ENCODE results near the gene AGPAT3.

Gene AGPAT3

GRCh38 chr21:43997766-43998742, 133.0 kb downstream of the AGPAT3 start:
- no peak for DNase-seq (ENCODE audit: low spot score)

GRCh38 chr21:44000360-44000759, 135.3 kb downstream of the AGPAT3 start:
- no peak for DNase-seq (ENCODE audit: low spot score)

- no peak for DNase-seq (ENCODE audit: low spot score)
These were observed 137.5 kb downstream of the AGPAT3 start for GRCh38 chr21:44002511-44002910.

- no peak for DNase-seq (ENCODE audit: low spot score)
These were observed 138.4 kb downstream of the AGPAT3 start for GRCh38 chr21:44003307-44003966.

GRCh38 chr21:44005071-44005470, 140.0 kb downstream of the AGPAT3 start:
- DNase-seq (ENCODE audit: low spot score), result no peak

GRCh38 chr21:44005593-44005992, 140.6 kb downstream of the AGPAT3 start:
- DNase-seq (ENCODE audit: low spot score), result no peak

GRCh38 chr21:44006017-44006619, 141.1 kb downstream of the AGPAT3 start:
- DNase-seq (ENCODE audit: low spot score), result peak; percentile 95

- peak; percentile 47 for DNase-seq (ENCODE audit: low spot score)
These were observed 141.6 kb downstream of the AGPAT3 start for GRCh38 chr21:44006656-44007055.

GRCh38 chr21:44010429-44010828, 145.4 kb downstream of the AGPAT3 start:
- no peak for DNase-seq (ENCODE audit: low spot score)

GRCh38 chr21:44011123-44011522, 146.1 kb downstream of the AGPAT3 start:
- DNase-seq (ENCODE audit: low spot score), result no peak

GRCh38 chr21:44011579-44012473, 146.8 kb downstream of the AGPAT3 start, which contains the start of gene TRAPPC10:
TRAPPC10 (plus strand) TSS chr21:44012309; CDS start chr21:44012494, 185 bp downstream.
- DNase-seq (ENCODE audit: low spot score), result peak; percentile 85

- peak; percentile 26 for DNase-seq (ENCODE audit: low spot score)
These were observed 147.7 kb downstream of the AGPAT3 start for GRCh38 chr21:44012474-44013379.

GRCh38 chr21:44013380-44014088, 148.5 kb downstream of the AGPAT3 start:
- no peak for DNase-seq (ENCODE audit: low spot score)

GRCh38 chr21:44017601-44018000, 152.6 kb downstream of the AGPAT3 start:
- no peak for DNase-seq (ENCODE audit: low spot score)

GRCh38 chr21:44018127-44018526, 153.1 kb downstream of the AGPAT3 start:
- no peak for DNase-seq (ENCODE audit: low spot score)

GRCh38 chr21:44018813-44019567, 154.0 kb downstream of the AGPAT3 start:
- DNase-seq (ENCODE audit: low spot score), result no peak

- DNase-seq (ENCODE audit: low spot score), result no peak
These were observed 154.5 kb downstream of the AGPAT3 start for GRCh38 chr21:44019568-44019958.

GRCh38 chr21:44020551-44020950, 155.5 kb downstream of the AGPAT3 start:
- DNase-seq (ENCODE audit: low spot score), result no peak

- DNase-seq (ENCODE audit: low spot score), result no peak
These were observed 156.0 kb downstream of the AGPAT3 start for GRCh38 chr21:44021064-44021463.
